ENCODE data around the gene IGSF3.
"Not testable (repeated sequence)": the region's sequence is repeated elsewhere in the genome, so short reads cannot be mapped to it uniquely, and the experiment has no call there.

DNA sequence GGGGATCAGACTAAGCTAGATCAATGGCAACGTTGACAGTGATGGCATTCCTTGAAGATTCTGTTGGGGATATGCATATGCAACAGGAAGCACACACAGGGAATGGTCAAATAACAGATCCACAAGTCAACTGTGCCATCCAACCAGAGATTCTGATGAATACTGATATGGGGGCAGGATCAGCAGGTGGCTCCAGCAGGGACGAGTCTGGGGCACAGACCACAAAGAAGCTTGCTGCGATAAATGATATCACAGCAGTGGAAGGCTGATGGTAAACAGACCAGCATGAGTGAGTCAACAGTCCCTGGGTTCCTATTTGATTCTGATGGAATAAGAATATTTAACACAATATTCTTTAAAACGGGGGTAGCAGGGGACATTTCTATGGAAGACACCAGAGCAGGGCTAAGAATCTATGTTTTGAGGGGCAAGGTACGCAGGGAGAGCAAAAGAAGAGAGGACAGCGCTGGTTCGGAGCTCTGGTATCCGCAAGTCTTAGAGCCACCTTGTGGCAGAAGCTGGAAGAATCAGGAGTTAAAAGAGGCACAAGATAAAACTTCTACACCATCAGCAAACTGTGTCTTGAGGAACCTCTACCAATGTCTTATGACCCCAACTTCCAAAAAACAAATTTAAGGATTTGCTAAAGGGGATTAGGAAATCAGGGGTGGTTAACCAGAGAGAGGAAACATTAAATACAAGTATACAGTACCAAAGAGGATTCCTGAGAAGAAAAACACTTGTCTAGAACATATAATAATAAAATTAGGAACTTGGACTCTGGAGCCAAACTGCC lies 71.4 kb downstream of the IGSF3 start:
- peak; percentile 43 to 51 (median 46) for TF ChIP-seq CTCF (IDR thresholded peaks at IDR 0.05)
- not testable (repeated sequence) for TF ChIP-seq POLR2A (IDR thresholded peaks at IDR 0.05)
